HepG2 (cell line): ENCODE data around the gene LACTBL1. TPM values are rescaled to one million over a fixed set of nuclear protein-coding genes. Genes with fewer than 3 reads are reported as not detected.

Experiments
- ARNT ChIP-seq: fragments of 450-650 bp; IDR thresholded peaks from 2 replicates; pipeline ENCODE4 v1.6.1; 2017
- CHD2 ChIP-seq: IDR thresholded peaks from 2 replicates; pipeline ENCODE4 v1.6.1; 2011; ENCODE audit warnings: low read depth, low read length, improper control_type of control experiment
- EHMT2 ChIP-seq: fragments of 200-600 bp; sonication (generic); IDR thresholded peaks from 2 replicates; pipeline ENCODE4 v1.7.0; 2017; ENCODE audit warnings: antibody characterized with exemption, low read depth, low read length, borderline replicate concordance
- GLI4 ChIP-seq: sonication (generic); formaldehyde crosslinking; IDR thresholded peaks from 2 replicates; pipeline ENCODE4 v1.5.1; 2020; ENCODE audit warnings: missing genetic modification reagents, mild to moderate bottlenecking, moderate library complexity, borderline replicate concordance
- MED1 ChIP-seq: sonication (generic); formaldehyde crosslinking; IDR thresholded peaks from 2 replicates; pipeline ENCODE4 v1.4.0; 2020; ENCODE audit warnings: missing genetic modification reagents
- MXD4 ChIP-seq: IDR thresholded peaks from 2 replicates; pipeline ENCODE4 v1.6.1; 2016; ENCODE audit warnings: mild to moderate bottlenecking, missing biosample characterization, missing genetic modification reagents
- SMAD1 ChIP-seq: sonication (generic); formaldehyde crosslinking; IDR thresholded peaks from 2 replicates; pipeline ENCODE4 v1.4.0; 2020; ENCODE audit warnings: missing genetic modification reagents, low read depth, mild to moderate bottlenecking, borderline replicate concordance
- TP53 ChIP-seq: sonication (generic); formaldehyde crosslinking; conservative IDR thresholded peaks from 2 replicates; pipeline ENCODE4 v1.4.0; 2020; ENCODE audit warnings: missing genetic modification reagents
- ZBTB3 ChIP-seq: sonication (generic); formaldehyde crosslinking; IDR thresholded peaks from 2 replicates; pipeline ENCODE4 v1.4.0; 2020; ENCODE audit warnings: low read depth, mild to moderate bottlenecking, moderate library complexity, missing genetic modification reagents, borderline replicate concordance
- ZNF121 ChIP-seq: sonication (generic); formaldehyde crosslinking; IDR thresholded peaks from 2 replicates; pipeline ENCODE4 v1.5.0; 2020; ENCODE audit warnings: mild to moderate bottlenecking, missing genetic modification reagents
- ZNF180 ChIP-seq: sonication (generic); formaldehyde crosslinking; IDR thresholded peaks from 2 replicates; pipeline ENCODE4 v1.4.0; 2020; ENCODE audit warnings: low read depth, missing genetic modification reagents, borderline replicate concordance
- ZNF274 ChIP-seq: sonication (generic); formaldehyde crosslinking; IDR thresholded peaks from 2 replicates; pipeline ENCODE4 v1.5.1; 2020; ENCODE audit warnings: mild to moderate bottlenecking, missing genetic modification reagents
- ZNF33B ChIP-seq: sonication (generic); formaldehyde crosslinking; IDR thresholded peaks from 2 replicates; pipeline ENCODE4 v1.5.1; 2020; ENCODE audit warnings: mild to moderate bottlenecking, missing genetic modification reagents
- ZNF430 ChIP-seq: sonication (generic); formaldehyde crosslinking; IDR thresholded peaks from 2 replicates; pipeline ENCODE4 v1.9.0; 2021; ENCODE audit warnings: mild to moderate bottlenecking, missing genetic modification reagents
- ZNF431 ChIP-seq: sonication (generic); formaldehyde crosslinking; IDR thresholded peaks from 2 replicates; pipeline ENCODE4 v1.9.0; 2022; ENCODE audit warnings: missing genetic modification reagents, low read depth, mild to moderate bottlenecking, borderline replicate concordance
- ZNF782 ChIP-seq: sonication (generic); formaldehyde crosslinking; IDR thresholded peaks from 2 replicates; pipeline ENCODE4 v1.4.0; 2020; ENCODE audit warnings: missing genetic modification reagents, mild to moderate bottlenecking, borderline replicate concordance
- polyA plus RNA-seq, 8 experiments: library from polyadenylated mRNA; depleted of rRNA in 3 of 8; stranded (reverse) in 7 of 8; unstranded in 1 of 8; fragments of >200 nt; fragmentation: Illumina TruSeq in 4 of 8; extraction: Trizol in 4 of 8; gene quantifications; 2 replicates each; pipeline versions ENCODE4 v1.2.1 to v1.2.3, GENCODE V29; 2011 to 2016; ENCODE audit warnings: low read depth in 4 of 8, missing spikeins in 1 of 8, mixed read lengths in 1 of 8; ENCODE audit not compliant: insufficient read depth in 1 of 8
- total RNA-seq, 5 experiments: library from RNA; depleted of rRNA; stranded (reverse); fragments of >200 nt; fragmentation: Illumina TruSeq; extraction: Trizol; gene quantifications; 2 replicates each; pipeline ENCODE4 v1.2.3, GENCODE V29; 2016; ENCODE audit warnings: low read depth in 1 of 5
- TF ChIP-seq, protein P1 (sequence below): sonication (generic); formaldehyde crosslinking; IDR thresholded peaks from 2 replicates; pipeline ENCODE4 v1.5.1; 2020; ENCODE audit warnings: missing genetic modification reagents, mild to moderate bottlenecking, borderline replicate concordance
- TF ChIP-seq, protein P2 (sequence below), 2 experiments: fragments of 450-650 bp in 1 of 2; sonication (generic) in 1 of 2; formaldehyde crosslinking; IDR thresholded peaks; 2 replicates each; pipeline versions ENCODE4 v1.5.0 to v1.8.0; 2020 to 2022; ENCODE audit warnings: mild to moderate bottlenecking in 1 of 2, missing genetic modification reagents in 1 of 2
- TF ChIP-seq, protein P3 (sequence below): IDR thresholded peaks from 2 replicates; pipeline ENCODE4 v1.6.1; 2016
- TF ChIP-seq, protein P4 (sequence below): sonication (generic); formaldehyde crosslinking; IDR thresholded peaks from 2 replicates; pipeline ENCODE4 v1.5.0; 2020; ENCODE audit warnings: mild to moderate bottlenecking, missing genetic modification reagents
- TF ChIP-seq, protein P5 (sequence below): sonication (generic); formaldehyde crosslinking; conservative IDR thresholded peaks from 2 replicates; pipeline ENCODE4 v1.8.0; 2022; ENCODE audit warnings: mild to moderate bottlenecking, moderate library complexity, missing genetic modification reagents

LACTBL1 gene
- total and polyA plus RNA-seq, 2 of the 13 experiments (the other 11 are each of a cell fraction or from before 2014, with no cell fraction given): 0.12 to 1.3 TPM

DNA sequence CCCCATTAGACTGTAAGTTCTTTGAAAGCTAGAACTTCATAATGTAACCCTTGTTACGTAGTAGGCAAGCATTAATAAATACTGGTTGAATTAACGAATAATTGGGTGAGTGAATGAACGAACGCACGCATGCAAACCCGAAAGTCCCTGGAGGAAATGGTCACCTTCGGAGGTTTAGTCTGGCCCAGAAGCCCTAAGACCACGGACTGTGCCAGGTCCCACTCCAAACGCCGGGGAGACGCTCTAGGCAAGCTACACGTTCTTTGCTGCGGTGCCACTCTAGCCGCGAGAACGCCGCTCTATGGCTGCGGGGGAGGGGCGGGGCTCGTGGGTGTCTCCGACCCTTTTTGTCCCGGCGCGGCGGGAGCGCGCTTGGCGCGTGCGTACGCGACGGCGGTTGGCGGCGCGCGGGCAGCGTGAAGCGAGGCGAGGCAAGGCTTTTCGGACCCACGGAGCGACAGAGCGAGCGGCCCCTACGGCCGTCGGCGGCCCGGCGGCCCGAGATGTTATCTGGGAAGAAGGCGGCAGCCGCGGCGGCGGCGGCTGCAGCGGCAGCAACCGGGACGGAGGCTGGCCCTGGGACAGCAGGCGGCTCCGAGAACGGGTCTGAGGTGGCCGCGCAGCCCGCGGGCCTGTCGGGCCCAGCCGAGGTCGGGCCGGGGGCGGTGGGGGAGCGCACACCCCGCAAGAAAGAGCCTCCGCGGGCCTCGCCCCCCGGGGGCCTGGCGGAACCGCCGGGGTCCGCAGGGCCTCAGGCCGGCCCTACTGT lies 46.6 kb upstream of the LACTBL1 start, which contains the start of gene KDM1A (continued):
- TF ChIP-seq EHMT2: no peak
- TF ChIP-seq ZNF121 (CRISPR knock-in tag): peak; percentile 35; the same call in 1 of the 2 replicates
- TF ChIP-seq ZNF274 (CRISPR knock-in tag): peak; percentile 62; the same call in 1 of the 2 replicates
- peak; percentile 91 for TF ChIP-seq MXD4 (CRISPR knock-in tag)
- TF ChIP-seq SMAD1: peak; percentile 88; the same call in 1 of the 2 replicates
- TF ChIP-seq, protein P1, sequence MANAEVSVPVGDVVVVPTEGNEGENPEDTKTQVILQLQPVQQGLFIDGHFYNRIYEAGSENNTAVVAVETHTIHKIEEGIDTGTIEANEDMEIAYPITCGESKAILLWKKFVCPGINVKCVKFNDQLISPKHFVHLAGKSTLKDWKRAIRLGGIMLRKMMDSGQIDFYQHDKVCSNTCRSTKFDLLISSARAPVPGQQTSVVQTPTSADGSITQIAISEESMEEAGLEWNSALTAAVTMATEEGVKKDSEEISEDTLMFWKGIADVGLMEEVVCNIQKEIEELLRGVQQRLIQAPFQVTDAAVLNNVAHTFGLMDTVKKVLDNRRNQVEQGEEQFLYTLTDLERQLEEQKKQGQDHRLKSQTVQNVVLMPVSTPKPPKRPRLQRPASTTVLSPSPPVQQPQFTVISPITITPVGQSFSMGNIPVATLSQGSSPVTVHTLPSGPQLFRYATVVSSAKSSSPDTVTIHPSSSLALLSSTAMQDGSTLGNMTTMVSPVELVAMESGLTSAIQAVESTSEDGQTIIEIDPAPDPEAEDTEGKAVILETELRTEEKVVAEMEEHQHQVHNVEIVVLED (CRISPR knock-in tag): peak; percentile 91
- peak; percentile 95; the same call in 1 of the 2 replicates for TF ChIP-seq ZNF431 (CRISPR knock-in tag)
- TF ChIP-seq, protein P2, sequence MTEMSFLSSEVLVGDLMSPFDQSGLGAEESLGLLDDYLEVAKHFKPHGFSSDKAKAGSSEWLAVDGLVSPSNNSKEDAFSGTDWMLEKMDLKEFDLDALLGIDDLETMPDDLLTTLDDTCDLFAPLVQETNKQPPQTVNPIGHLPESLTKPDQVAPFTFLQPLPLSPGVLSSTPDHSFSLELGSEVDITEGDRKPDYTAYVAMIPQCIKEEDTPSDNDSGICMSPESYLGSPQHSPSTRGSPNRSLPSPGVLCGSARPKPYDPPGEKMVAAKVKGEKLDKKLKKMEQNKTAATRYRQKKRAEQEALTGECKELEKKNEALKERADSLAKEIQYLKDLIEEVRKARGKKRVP (CRISPR knock-in tag; IDR thresholded peaks at IDR 0.05): peak in 1 of 2 experiments; percentile 43; a peak in 1 of 4 replicates
- TF ChIP-seq MED1: peak; percentile 88
- peak; percentile 29; the same call in 1 of the 2 replicates for TF ChIP-seq ZBTB3 (CRISPR knock-in tag)
- TF ChIP-seq ARNT: no peak
- 0 out of 2 replicates have a peak, but pooled peaks have one; percentile 78 for TF ChIP-seq ZNF430 (CRISPR knock-in tag)
- TF ChIP-seq, protein P3, sequence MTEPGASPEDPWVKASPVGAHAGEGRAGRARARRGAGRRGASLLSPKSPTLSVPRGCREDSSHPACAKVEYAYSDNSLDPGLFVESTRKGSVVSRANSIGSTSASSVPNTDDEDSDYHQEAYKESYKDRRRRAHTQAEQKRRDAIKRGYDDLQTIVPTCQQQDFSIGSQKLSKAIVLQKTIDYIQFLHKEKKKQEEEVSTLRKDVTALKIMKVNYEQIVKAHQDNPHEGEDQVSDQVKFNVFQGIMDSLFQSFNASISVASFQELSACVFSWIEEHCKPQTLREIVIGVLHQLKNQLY (CRISPR knock-in tag): peak; percentile 76
- TF ChIP-seq, protein P4, sequence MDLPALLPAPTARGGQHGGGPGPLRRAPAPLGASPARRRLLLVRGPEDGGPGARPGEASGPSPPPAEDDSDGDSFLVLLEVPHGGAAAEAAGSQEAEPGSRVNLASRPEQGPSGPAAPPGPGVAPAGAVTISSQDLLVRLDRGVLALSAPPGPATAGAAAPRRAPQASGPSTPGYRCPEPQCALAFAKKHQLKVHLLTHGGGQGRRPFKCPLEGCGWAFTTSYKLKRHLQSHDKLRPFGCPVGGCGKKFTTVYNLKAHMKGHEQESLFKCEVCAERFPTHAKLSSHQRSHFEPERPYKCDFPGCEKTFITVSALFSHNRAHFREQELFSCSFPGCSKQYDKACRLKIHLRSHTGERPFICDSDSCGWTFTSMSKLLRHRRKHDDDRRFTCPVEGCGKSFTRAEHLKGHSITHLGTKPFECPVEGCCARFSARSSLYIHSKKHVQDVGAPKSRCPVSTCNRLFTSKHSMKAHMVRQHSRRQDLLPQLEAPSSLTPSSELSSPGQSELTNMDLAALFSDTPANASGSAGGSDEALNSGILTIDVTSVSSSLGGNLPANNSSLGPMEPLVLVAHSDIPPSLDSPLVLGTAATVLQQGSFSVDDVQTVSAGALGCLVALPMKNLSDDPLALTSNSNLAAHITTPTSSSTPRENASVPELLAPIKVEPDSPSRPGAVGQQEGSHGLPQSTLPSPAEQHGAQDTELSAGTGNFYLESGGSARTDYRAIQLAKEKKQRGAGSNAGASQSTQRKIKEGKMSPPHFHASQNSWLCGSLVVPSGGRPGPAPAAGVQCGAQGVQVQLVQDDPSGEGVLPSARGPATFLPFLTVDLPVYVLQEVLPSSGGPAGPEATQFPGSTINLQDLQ (CRISPR knock-in tag): peak; percentile 86
- TF ChIP-seq ZNF782 (CRISPR knock-in tag): peak; percentile 89
- TF ChIP-seq, protein P5, sequence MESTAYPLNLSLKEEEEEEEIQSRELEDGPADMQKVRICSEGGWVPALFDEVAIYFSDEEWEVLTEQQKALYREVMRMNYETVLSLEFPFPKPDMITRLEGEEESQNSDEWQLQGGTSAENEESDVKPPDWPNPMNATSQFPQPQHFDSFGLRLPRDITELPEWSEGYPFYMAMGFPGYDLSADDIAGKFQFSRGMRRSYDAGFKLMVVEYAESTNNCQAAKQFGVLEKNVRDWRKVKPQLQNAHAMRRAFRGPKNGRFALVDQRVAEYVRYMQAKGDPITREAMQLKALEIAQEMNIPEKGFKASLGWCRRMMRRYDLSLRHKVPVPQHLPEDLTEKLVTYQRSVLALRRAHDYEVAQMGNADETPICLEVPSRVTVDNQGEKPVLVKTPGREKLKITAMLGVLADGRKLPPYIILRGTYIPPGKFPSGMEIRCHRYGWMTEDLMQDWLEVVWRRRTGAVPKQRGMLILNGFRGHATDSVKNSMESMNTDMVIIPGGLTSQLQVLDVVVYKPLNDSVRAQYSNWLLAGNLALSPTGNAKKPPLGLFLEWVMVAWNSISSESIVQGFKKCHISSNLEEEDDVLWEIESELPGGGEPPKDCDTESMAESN (CRISPR knock-in tag): peak; percentile 85
- 0 out of 2 replicates have a peak, but pooled peaks have one; percentile 34 for TF ChIP-seq TP53 (CRISPR knock-in tag)
- no peak for TF ChIP-seq ZNF180 (CRISPR knock-in tag)
- TF ChIP-seq CHD2: 0 out of 2 replicates have a peak, but pooled peaks have one; percentile 47
- TF ChIP-seq GLI4: no peak
- peak; percentile 51; the same call in 1 of the 2 replicates for TF ChIP-seq ZNF33B
